SK-N-SH treated with all-trans-retinoic acid at 6 μM for 48 hours (cell line): ENCODE data around the gene NPAS2.

Source experiments
- ATAC-seq: fragments of 200-7000 bp; cut with Tn5 transposase; 3 replicates; pipeline ENCODE4 v1.9.1; 2020; ENCODE audit warnings: mild to moderate bottlenecking, moderate library complexity
- ARNTL ChIP-seq: fragments of 450-650 bp; formaldehyde crosslinking; IDR thresholded peaks from 2 replicates; pipeline ENCODE4 v1.5.0; 2020; ENCODE audit warnings: low read depth, mild to moderate bottlenecking, moderate library complexity, borderline replicate concordance
- BACH2 ChIP-seq: fragments of 250-450 bp; sonication (Bioruptor Pico); IDR thresholded peaks from 2 replicates; pipeline ENCODE4 v1.9.0; 2021; ENCODE audit warnings: mild to moderate bottlenecking, borderline replicate concordance
- CSDC2 ChIP-seq: fragments of 250-450 bp; sonication (Bioruptor Pico); IDR thresholded peaks from 2 replicates; pipeline ENCODE4 v1.5.0; 2020; ENCODE audit warnings: mild to moderate bottlenecking, moderate library complexity
- ESRRG ChIP-seq: fragments of 250-450 bp; sonication (Bioruptor Pico); IDR thresholded peaks from 2 replicates; pipeline ENCODE4 v1.6.1; 2021; ENCODE audit warnings: mild to moderate bottlenecking
- GLIS3 ChIP-seq: fragments of 250-450 bp; sonication (Bioruptor Pico); IDR thresholded peaks from 2 replicates; pipeline ENCODE4 v1.5.0; 2020; ENCODE audit warnings: mild to moderate bottlenecking, moderate library complexity
- ISL1 ChIP-seq: fragments of 250-450 bp; sonication (Bioruptor Pico); IDR thresholded peaks from 2 replicates; pipeline ENCODE4 v2.1.2; 2022; ENCODE audit warnings: mild to moderate bottlenecking, moderate library complexity
- OSR1 ChIP-seq: fragments of 250-450 bp; sonication (Bioruptor Pico); IDR thresholded peaks from 2 replicates; pipeline ENCODE4 v1.8.0; 2022; ENCODE audit warnings: moderate library complexity, mild to moderate bottlenecking, inconsistent platforms
- PPARA ChIP-seq: fragments of 250-450 bp; sonication (Bioruptor Pico); IDR thresholded peaks from 2 replicates; pipeline ENCODE4 v1.5.0; 2020; ENCODE audit warnings: mild to moderate bottlenecking, borderline replicate concordance
- RARB ChIP-seq: fragments of 250-450 bp; sonication (Bioruptor Pico); IDR thresholded peaks from 2 replicates; pipeline ENCODE4 v1.8.0; 2021; ENCODE audit warnings: mild to moderate bottlenecking, moderate library complexity
- SNAI2 ChIP-seq: fragments of 250-450 bp; sonication (Bioruptor Pico); IDR thresholded peaks from 2 replicates; pipeline ENCODE4 v1.5.0; 2020; ENCODE audit warnings: mild to moderate bottlenecking, moderate library complexity
- TCF4 ChIP-seq: fragments of 250-450 bp; sonication (Bioruptor Pico); IDR thresholded peaks from 2 replicates; pipeline ENCODE4 v1.8.0; 2021; ENCODE audit warnings: mild to moderate bottlenecking, moderate library complexity, borderline replicate concordance
- TOX ChIP-seq: fragments of 250-450 bp; sonication (Bioruptor Pico); IDR thresholded peaks from 2 replicates; pipeline ENCODE4 v1.8.0; 2021; ENCODE audit warnings: mild to moderate bottlenecking, moderate library complexity, borderline replicate concordance
- ZC3H10 ChIP-seq: fragments of 250-450 bp; sonication (Bioruptor Pico); IDR thresholded peaks from 2 replicates; pipeline ENCODE4 v1.5.1; 2021; ENCODE audit warnings: mild to moderate bottlenecking, moderate library complexity
- ZFP3 ChIP-seq: fragments of 250-450 bp; sonication (Bioruptor Pico); IDR thresholded peaks from 2 replicates; pipeline ENCODE4 v1.5.0; 2020; ENCODE audit warnings: mild to moderate bottlenecking, moderate library complexity
- ZNF565 ChIP-seq: fragments of 450-650 bp; formaldehyde crosslinking; conservative IDR thresholded peaks from 2 replicates; pipeline ENCODE4 v1.5.0; 2020; ENCODE audit warnings: low read depth, mild to moderate bottlenecking, moderate library complexity
- ZNF70 ChIP-seq: fragments of 450-650 bp; formaldehyde crosslinking; IDR thresholded peaks from 2 replicates; pipeline ENCODE4 v1.5.0; 2020; ENCODE audit warnings: mild to moderate bottlenecking, moderate library complexity
- ZNF8 ChIP-seq: fragments of 450-650 bp; formaldehyde crosslinking; IDR thresholded peaks from 2 replicates; pipeline ENCODE4 v1.5.0; 2020; ENCODE audit warnings: mild to moderate bottlenecking, moderate library complexity
- TF ChIP-seq, protein P1 (sequence below): fragments of 250-450 bp; sonication (Bioruptor Pico); IDR thresholded peaks from 2 replicates; pipeline ENCODE4 v1.8.0; 2021; ENCODE audit warnings: low read depth, mild to moderate bottlenecking, moderate library complexity, borderline replicate concordance
- TF ChIP-seq, protein P2 (sequence below): fragments of 250-450 bp; sonication (Bioruptor Pico); IDR thresholded peaks from 2 replicates; pipeline ENCODE4 v1.5.1; 2021; ENCODE audit warnings: mild to moderate bottlenecking, moderate library complexity
- TF ChIP-seq, protein P3 (sequence below): fragments of 250-450 bp; sonication (Bioruptor Pico); IDR thresholded peaks from 2 replicates; pipeline ENCODE4 v1.8.0; 2020; ENCODE audit warnings: mild to moderate bottlenecking, moderate library complexity, borderline replicate concordance
- TF ChIP-seq, protein P4 (sequence below): fragments of 250-450 bp; sonication (Bioruptor Pico); IDR thresholded peaks from 2 replicates; pipeline ENCODE4 v1.5.0; 2020; ENCODE audit warnings: mild to moderate bottlenecking, moderate library complexity

Gene NPAS2

GRCh38 chr2:100948942-100949811 lies 129.2 kb downstream of the NPAS2 start:
- peak; percentile 66 for ATAC-seq

GRCh38 chr2:100952512-100952911 lies 132.6 kb downstream of the NPAS2 start:
- no peak for ATAC-seq
- TF ChIP-seq OSR1 (CRISPR knock-in tag) (no peak), CSDC2 (CRISPR knock-in tag) (no peak), ESRRG (CRISPR knock-in tag) (no peak), ISL1 (CRISPR knock-in tag) (no peak), PPARA (CRISPR knock-in tag) (no peak), GLIS3 (no peak), RARB (CRISPR knock-in tag) (no peak), TOX (CRISPR knock-in tag) (no peak)
- TF ChIP-seq, protein P1, sequence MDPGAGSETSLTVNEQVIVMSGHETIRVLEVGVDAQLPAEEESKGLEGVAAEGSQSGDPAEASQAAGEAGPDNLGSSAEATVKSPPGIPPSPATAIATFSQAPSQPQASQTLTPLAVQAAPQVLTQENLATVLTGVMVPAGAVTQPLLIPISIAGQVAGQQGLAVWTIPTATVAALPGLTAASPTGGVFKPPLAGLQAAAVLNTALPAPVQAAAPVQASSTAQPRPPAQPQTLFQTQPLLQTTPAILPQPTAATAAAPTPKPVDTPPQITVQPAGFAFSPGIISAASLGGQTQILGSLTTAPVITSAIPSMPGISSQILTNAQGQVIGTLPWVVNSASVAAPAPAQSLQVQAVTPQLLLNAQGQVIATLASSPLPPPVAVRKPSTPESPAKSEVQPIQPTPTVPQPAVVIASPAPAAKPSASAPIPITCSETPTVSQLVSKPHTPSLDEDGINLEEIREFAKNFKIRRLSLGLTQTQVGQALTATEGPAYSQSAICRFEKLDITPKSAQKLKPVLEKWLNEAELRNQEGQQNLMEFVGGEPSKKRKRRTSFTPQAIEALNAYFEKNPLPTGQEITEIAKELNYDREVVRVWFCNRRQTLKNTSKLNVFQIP (CRISPR knock-in tag), result no peak
- TF ChIP-seq, protein P2, sequence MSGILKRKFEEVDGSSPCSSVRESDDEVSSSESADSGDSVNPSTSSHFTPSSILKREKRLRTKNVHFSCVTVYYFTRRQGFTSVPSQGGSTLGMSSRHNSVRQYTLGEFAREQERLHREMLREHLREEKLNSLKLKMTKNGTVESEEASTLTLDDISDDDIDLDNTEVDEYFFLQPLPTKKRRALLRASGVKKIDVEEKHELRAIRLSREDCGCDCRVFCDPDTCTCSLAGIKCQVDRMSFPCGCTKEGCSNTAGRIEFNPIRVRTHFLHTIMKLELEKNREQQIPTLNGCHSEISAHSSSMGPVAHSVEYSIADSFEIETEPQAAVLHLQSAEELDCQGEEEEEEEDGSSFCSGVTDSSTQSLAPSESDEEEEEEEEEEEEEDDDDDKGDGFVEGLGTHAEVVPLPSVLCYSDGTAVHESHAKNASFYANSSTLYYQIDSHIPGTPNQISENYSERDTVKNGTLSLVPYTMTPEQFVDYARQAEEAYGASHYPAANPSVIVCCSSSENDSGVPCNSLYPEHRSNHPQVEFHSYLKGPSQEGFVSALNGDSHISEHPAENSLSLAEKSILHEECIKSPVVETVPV (CRISPR knock-in tag), result no peak

More at GRCh38 chr2:100948942-100949811, 129.2 kb downstream of the NPAS2 start:
- no peak for TF ChIP-seq SNAI2 (CRISPR knock-in tag)
- TF ChIP-seq ZFP3 (CRISPR knock-in tag), result no peak
- no peak for TF ChIP-seq BACH2 (CRISPR knock-in tag)
- TF ChIP-seq ISL1 (CRISPR knock-in tag), result no peak
- no peak for TF ChIP-seq ZC3H10 (CRISPR knock-in tag)
- no peak for TF ChIP-seq ZNF8
- no peak for TF ChIP-seq GLIS3
- TF ChIP-seq, protein P3, sequence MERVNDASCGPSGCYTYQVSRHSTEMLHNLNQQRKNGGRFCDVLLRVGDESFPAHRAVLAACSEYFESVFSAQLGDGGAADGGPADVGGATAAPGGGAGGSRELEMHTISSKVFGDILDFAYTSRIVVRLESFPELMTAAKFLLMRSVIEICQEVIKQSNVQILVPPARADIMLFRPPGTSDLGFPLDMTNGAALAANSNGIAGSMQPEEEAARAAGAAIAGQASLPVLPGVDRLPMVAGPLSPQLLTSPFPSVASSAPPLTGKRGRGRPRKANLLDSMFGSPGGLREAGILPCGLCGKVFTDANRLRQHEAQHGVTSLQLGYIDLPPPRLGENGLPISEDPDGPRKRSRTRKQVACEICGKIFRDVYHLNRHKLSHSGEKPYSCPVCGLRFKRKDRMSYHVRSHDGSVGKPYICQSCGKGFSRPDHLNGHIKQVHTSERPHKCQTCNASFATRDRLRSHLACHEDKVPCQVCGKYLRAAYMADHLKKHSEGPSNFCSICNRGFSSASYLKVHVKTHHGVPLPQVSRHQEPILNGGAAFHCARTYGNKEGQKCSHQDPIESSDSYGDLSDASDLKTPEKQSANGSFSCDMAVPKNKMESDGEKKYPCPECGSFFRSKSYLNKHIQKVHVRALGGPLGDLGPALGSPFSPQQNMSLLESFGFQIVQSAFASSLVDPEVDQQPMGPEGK (CRISPR knock-in tag), result no peak
- TF ChIP-seq, protein P1 (CRISPR knock-in tag), result no peak
- TF ChIP-seq TCF4 (CRISPR knock-in tag), result no peak

GRCh38 chr2:100953406-100954043 lies 133.6 kb downstream of the NPAS2 start:
- TF ChIP-seq ZNF565 (CRISPR knock-in tag), result no peak
- TF ChIP-seq ZNF8, result no peak
- ATAC-seq, result no peak

- ATAC-seq, result no peak
- TF ChIP-seq TCF4 (CRISPR knock-in tag), result no peak
- TF ChIP-seq RARB (CRISPR knock-in tag), result no peak
- TF ChIP-seq OSR1 (CRISPR knock-in tag), result no peak
- no peak for TF ChIP-seq SNAI2 (CRISPR knock-in tag)
- TF ChIP-seq ZNF70 (CRISPR knock-in tag), result no peak
- TF ChIP-seq, protein P4, sequence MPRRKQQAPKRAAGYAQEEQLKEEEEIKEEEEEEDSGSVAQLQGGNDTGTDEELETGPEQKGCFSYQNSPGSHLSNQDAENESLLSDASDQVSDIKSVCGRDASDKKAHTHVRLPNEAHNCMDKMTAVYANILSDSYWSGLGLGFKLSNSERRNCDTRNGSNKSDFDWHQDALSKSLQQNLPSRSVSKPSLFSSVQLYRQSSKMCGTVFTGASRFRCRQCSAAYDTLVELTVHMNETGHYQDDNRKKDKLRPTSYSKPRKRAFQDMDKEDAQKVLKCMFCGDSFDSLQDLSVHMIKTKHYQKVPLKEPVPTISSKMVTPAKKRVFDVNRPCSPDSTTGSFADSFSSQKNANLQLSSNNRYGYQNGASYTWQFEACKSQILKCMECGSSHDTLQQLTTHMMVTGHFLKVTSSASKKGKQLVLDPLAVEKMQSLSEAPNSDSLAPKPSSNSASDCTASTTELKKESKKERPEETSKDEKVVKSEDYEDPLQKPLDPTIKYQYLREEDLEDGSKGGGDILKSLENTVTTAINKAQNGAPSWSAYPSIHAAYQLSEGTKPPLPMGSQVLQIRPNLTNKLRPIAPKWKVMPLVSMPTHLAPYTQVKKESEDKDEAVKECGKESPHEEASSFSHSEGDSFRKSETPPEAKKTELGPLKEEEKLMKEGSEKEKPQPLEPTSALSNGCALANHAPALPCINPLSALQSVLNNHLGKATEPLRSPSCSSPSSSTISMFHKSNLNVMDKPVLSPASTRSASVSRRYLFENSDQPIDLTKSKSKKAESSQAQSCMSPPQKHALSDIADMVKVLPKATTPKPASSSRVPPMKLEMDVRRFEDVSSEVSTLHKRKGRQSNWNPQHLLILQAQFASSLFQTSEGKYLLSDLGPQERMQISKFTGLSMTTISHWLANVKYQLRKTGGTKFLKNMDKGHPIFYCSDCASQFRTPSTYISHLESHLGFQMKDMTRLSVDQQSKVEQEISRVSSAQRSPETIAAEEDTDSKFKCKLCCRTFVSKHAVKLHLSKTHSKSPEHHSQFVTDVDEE, result no peak
- no peak for TF ChIP-seq PPARA (CRISPR knock-in tag)
- no peak for TF ChIP-seq ZNF565 (CRISPR knock-in tag)
- no peak for TF ChIP-seq GLIS3
- no peak for TF ChIP-seq ZC3H10 (CRISPR knock-in tag)
- TF ChIP-seq, protein P2 (CRISPR knock-in tag), result no peak
- TF ChIP-seq ZFP3 (CRISPR knock-in tag), result no peak
- TF ChIP-seq ARNTL, result no peak
- no peak for TF ChIP-seq TOX (CRISPR knock-in tag)
Measured at GRCh38 chr2:100954044-100954420, 134.1 kb downstream of the NPAS2 start.
